GOT3 (cell line): ENCODE results near the gene RTKN2.
"Not testable (repeated sequence)": the region's sequence is repeated elsewhere in the genome, so short reads cannot be mapped to it uniquely, and the experiment has no call there.

ENCODE experiments used
- DNase-seq: peaks from one replicate; lab custom pipeline; 2025; ENCODE audit warnings: mixed read lengths; lab: John Stamatoyannopoulos, UW

The RTKN2 gene

GRCh38 chr10:62259998-62260397 is 8.6 kb downstream of the RTKN2 start:
- no peak for DNase-seq

- DNase-seq, result no peak
Measured at GRCh38 chr10:62259456-62259855, 9.2 kb downstream of the RTKN2 start.

- DNase-seq, result no peak
Measured at GRCh38 chr10:62258926-62259325, 9.7 kb downstream of the RTKN2 start.

GRCh38 chr10:62253704-62254103 is 14.9 kb downstream of the RTKN2 start:
- no peak for DNase-seq

GRCh38 chr10:62252051-62252450 is 16.6 kb downstream of the RTKN2 start:
- DNase-seq, result no peak

GRCh38 chr10:62250594-62251198 is 17.9 kb downstream of the RTKN2 start:
- no peak for DNase-seq

GRCh38 chr10:62249957-62250356 is 18.7 kb downstream of the RTKN2 start:
- no peak for DNase-seq

GRCh38 chr10:62248465-62248864 is 20.2 kb downstream of the RTKN2 start:
- no peak for DNase-seq

GRCh38 chr10:62244785-62245467 is 23.7 kb downstream of the RTKN2 start:
- DNase-seq, result no peak

GRCh38 chr10:62244088-62244487 is 24.6 kb downstream of the RTKN2 start:
- no peak for DNase-seq

- DNase-seq, result no peak
Measured at GRCh38 chr10:62243647-62243997, 25.0 kb downstream of the RTKN2 start.

- DNase-seq, result not testable (repeated sequence)
Measured at GRCh38 chr10:62242965-62243646, 25.5 kb downstream of the RTKN2 start.

GRCh38 chr10:62241521-62241920 is 27.1 kb downstream of the RTKN2 start:
- not testable (repeated sequence) for DNase-seq

- DNase-seq, result no peak
Measured at GRCh38 chr10:62239994-62240393, 28.6 kb downstream of the RTKN2 start.

- DNase-seq, result no peak
Measured at GRCh38 chr10:62238880-62239279, 29.8 kb downstream of the RTKN2 start.

- DNase-seq, result no peak
Measured at GRCh38 chr10:62237966-62238365, 30.7 kb downstream of the RTKN2 start.

- no peak for DNase-seq
Measured at GRCh38 chr10:62237506-62237905, 31.1 kb downstream of the RTKN2 start.

- DNase-seq, result no peak
Measured at GRCh38 chr10:62234077-62234605, 34.5 kb downstream of the RTKN2 start.

GRCh38 chr10:62233356-62234076 is 35.1 kb downstream of the RTKN2 start:
- no peak for DNase-seq

- DNase-seq, result no peak
Measured at GRCh38 chr10:62231805-62232204, 36.8 kb downstream of the RTKN2 start.

- no peak for DNase-seq
Measured at GRCh38 chr10:62231371-62231770, 37.3 kb downstream of the RTKN2 start.

GRCh38 chr10:62230344-62231121 is 38.1 kb downstream of the RTKN2 start:
- no peak for DNase-seq
